Pons (tissue), 1 donor: Measurements from ENCODE around the gene ASB3.

Experiments used
- DNase-seq: peaks from one replicate; pipeline ENCODE4 v3.0.0-alpha.2; 2016; ENCODE audit warnings: low spot score

The ASB3 gene

GRCh38 chr2:53654396-53654795, 132.4 kb downstream of the ASB3 start:
- DNase-seq, result no peak

DNA sequence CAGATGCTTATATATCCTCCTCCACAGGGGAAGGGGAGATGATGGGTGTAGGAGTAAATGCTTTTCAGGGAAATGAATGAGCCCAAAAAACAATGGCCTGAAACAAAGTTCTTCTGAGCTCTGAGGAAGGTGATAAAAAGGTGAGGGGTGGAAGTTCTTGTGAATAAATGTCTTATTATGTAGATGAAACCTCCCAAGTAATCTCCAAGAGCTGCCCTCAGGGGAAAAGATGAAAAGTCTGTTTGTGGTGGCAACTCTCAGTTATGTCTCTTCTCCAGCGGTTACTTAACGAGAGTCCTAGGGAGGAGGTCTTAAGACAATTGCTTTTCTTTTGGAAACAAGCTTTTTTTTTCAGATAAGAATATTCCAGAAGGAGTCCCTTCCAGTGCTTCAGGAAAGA, 134.6 kb downstream of the ASB3 start:
- no peak for DNase-seq

GRCh38 chr2:53646788-53647187, 140.0 kb downstream of the ASB3 start:
- no peak for DNase-seq

GRCh38 chr2:53641290-53641689, 145.5 kb downstream of the ASB3 start:
- DNase-seq, result no peak

GRCh38 chr2:53640466-53640865, 146.3 kb downstream of the ASB3 start:
- no peak for DNase-seq

GRCh38 chr2:53636596-53636995, 150.2 kb downstream of the ASB3 start:
- DNase-seq, result no peak

DNA sequence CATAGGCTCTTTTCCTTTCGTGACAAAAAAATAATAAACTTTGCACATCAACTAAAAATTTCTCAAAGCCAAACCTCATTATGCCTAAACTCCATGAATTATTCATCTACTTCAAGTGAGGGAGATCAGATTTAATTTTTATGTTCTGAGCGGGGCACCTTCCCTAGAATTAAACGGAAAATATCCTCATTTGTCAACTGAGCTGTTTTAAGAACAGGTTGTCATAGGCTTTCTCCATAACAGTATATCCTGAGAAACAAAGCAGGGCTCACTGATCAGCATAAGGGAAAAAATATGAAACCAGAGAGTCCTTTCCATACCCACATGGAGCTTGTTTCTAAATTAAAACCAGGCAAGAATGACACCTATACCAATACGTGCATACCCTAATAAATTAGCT, 150.6 kb downstream of the ASB3 start:
- no peak for DNase-seq

GRCh38 chr2:53635694-53636093, 151.1 kb downstream of the ASB3 start:
- DNase-seq, result no peak

- DNase-seq, result no peak
Measured at GRCh38 chr2:53633441-53633840, 153.3 kb downstream of the ASB3 start.

- no peak for DNase-seq
Measured at GRCh38 chr2:53632714-53633113, 154.0 kb downstream of the ASB3 start.

- DNase-seq, result no peak
Measured at GRCh38 chr2:53632126-53632460, 154.7 kb downstream of the ASB3 start.

DNA sequence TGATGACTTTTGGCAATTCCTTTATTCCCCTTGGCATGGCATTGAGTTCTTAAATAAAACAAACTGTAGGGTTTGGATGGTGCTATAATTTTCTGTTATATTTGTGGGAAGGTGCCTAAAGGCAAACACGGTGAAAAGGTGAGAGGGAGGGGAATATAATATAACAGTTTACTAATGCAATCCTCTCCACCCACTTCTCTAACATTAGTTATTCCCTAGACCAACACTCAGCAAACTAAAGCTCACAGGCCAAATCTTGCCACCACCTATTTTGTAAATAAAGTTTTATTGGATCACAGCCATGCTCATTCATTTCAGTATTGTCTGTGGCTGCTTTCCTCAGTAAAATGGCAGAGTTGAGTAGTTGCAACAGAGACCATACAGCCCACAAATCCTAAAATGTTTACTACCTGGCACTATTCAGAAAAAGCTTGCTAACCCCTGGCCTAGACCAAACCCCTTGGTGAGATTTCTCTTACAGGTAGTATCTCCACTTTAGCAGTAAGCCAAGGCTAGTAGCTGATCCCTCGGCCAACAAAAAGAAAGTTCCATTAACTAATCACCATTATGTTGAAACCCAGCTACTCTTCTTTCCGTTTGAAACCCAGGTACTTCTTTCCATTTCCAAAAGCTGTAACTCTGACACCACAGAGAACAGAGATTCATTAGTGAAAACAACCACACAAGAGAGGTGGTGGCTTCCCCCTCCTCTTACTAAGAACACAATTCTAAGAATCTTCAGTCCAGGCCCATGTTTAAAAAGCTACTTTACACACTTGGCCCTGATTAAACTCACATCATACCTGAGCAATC, 155.2 kb downstream of the ASB3 start:
- no peak for DNase-seq

DNA sequence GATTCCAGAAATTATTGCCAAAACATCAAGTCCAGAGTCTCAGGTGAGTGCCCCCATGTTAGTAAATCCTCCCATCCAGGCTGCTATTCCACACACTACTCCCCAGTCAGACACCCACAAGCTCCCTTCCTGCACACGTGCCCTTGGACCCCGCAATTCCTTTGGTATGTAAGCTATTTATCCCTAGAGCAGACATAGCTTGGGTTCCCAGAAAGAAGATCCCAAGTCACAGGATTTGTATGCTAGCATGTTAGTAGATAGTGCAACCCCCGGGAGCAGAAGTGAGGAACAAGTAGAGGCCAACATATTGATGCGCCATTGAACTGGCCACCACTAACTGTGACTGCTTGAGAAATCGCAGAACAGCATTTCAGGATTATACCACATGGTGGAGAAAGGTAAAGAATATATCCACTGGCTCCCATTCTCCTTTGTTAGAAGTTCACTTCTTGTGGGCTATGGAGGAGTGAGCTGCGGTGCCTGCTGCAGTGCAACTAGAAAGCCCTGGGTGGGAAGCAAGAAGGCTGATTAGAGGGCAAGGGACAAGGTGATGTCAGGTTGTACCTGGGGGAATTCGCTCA, 156.6 kb downstream of the ASB3 start:
- DNase-seq, result no peak

DNA sequence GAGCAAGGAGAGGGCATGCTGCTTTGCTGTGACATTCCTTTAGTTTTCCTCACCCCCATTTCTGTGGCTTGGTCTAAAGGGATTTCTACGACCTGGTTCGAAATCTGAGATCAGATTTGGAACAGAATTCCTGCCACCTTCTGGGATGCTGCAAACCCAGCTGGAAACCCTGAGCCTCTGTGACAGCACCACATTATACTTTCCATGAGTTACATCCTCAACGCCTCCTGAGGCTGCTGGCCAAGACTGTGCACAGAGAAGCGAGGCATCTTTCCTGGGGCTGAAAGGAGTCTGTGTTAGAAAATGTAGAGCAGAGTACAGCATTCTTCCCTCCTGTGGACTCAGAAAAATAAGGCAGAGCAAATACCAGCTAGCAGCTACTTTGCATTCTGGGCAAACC, 157.3 kb downstream of the ASB3 start:
- DNase-seq, result peak; percentile 45

GRCh38 chr2:53629001-53629400, 157.8 kb downstream of the ASB3 start:
- no peak for DNase-seq

- DNase-seq, result no peak
Measured at GRCh38 chr2:53622141-53622540, 164.6 kb downstream of the ASB3 start.

- DNase-seq, result no peak
Measured at GRCh38 chr2:53620981-53621380, 165.8 kb downstream of the ASB3 start.
